Measurements from ENCODE around the gene PPHLN1.

DNA sequence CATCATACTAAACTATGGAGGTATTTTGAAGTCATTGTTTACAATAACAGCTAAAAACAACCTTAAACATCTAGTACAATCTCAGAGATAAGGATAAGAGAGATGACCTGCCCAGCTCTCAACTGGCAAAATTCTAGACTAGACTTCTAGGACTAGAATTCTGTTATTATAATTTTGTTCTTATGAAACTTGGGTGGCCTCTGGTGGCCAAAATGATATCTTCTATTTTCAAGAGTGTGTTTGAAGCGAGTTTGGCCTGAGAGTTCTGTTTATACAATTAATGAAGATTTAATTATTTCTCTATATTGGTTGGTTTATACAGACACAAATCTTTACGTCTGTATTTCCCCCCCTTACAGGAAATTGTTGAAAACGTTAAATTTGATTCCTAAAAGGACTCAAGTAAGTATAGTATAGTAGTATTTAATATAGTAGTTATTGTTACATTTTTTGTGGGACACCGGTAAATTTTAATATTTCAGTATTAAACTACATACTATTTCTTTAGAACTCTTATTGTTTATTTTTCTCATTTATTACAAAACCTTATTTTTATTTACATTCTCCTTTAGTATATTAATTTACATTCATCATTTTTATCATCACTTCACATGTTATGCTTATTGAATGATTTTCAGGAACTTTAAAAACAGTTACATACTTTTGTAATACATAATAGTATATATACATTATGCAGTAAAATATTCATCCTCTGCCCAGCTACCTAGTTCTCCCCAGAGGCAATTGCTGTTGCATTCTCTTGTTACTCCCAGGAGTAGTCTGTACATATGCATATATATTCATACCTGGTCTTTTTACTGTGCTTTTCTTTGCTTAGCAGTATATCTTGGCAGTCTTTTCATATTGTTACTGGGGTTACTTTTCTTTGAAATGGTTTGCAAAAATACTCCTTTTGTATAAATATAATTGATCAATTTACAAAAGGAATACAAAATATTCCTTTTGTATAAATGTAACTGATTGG, 6.6 kb downstream of the PPHLN1 start:
- TF ChIP-seq, protein P1, sequence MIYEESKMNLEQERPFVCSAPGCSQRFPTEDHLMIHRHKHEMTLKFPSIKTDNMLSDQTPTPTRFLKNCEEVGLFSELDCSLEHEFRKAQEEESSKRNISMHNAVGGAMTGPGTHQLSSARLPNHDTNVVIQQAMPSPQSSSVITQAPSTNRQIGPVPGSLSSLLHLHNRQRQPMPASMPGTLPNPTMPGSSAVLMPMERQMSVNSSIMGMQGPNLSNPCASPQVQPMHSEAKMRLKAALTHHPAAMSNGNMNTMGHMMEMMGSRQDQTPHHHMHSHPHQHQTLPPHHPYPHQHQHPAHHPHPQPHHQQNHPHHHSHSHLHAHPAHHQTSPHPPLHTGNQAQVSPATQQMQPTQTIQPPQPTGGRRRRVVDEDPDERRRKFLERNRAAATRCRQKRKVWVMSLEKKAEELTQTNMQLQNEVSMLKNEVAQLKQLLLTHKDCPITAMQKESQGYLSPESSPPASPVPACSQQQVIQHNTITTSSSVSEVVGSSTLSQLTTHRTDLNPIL (CRISPR knock-in tag; IDR thresholded peaks at IDR 0.05; ENCODE audit: low read depth) = no peak
- TF ChIP-seq ISL1 (CRISPR knock-in tag; IDR thresholded peaks at IDR 0.05) (no peak), ZNF565 (CRISPR knock-in tag; conservative IDR thresholded peaks at IDR 0.05; ENCODE audit: low read depth) (no peak)

Data from SK-N-SH treated with all-trans-retinoic acid at 6 μM for 48 hours (cell line).